ENCODE results near the gene KCNA4.

The KCNA4 gene

DNA sequence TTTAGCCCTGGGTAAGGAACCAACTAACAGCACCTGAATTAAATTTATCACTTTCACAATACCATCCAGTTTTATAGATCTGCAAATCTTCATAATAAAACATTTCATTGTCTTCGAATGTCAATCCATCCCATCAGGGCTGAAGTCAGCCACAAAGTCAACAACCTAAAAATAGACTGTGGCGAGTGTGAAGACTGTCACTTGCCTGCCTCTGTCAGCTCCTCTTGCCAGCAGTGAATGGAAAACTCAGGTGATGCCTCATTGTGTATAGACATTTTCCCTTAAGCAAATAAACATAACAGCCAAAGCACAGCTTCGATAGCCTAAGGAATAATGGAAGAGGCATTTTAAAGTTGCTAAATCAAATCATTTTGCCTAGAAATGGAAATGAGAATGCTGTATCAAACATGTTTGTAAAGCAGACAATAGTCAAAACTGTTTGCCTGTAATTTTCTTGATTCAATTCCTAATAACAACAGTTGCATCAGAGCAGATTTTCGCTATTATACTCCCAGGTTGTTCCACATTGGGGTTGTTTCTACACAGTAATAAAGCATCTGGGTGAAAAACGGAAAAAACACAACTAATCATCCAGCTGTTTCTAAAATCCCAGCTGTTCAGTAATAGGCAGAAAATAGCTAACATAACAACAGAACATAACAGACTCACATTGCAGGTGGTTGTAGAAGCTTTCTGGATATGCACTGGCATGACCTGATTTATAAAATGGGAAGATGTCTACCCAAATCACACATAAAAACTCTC is 15.7 kb downstream of the KCNA4 start:
- H3K4me1 ChIP-seq (ENCODE audit: control insufficient read depth, low read depth, low read length), result peaks cover 8% of the 10 kb centered on the region
- H3K4me2 ChIP-seq (ENCODE audit: low read length), result no peak overlapping the region
- no peak overlapping the region for H2BK120ac ChIP-seq (ENCODE audit: low read depth, low read length)
- no peak overlapping the region for H2AK5ac ChIP-seq (ENCODE audit: low read length)
- H3K27me3 ChIP-seq (ENCODE audit: insufficient read depth, low read length, poor library complexity), result no peaks in the 10 kb centered on the region
- no peak overlapping the region for H3K23ac ChIP-seq (ENCODE audit: low read length)
- 100% methylated on average over 1 of the region's 5 CpGs for WGBS (ENCODE audit: extremely low coverage, insufficient coverage, low lambda C conversion rate)
- no peak overlapping the region for H3K27ac ChIP-seq (ENCODE audit: low read depth, low read length)
- H3K36me3 ChIP-seq (ENCODE audit: control insufficient read depth, insufficient read depth, low read length), result no peaks in the 10 kb centered on the region
- H3K4ac ChIP-seq (ENCODE audit: low read depth, low read length), result no peak overlapping the region
- DNase-seq, result peak; percentile 15
- no peak overlapping the region for H4K5ac ChIP-seq (ENCODE audit: low read length)
- H3K18ac ChIP-seq (ENCODE audit: low read length), result no peak overlapping the region
- H3K79me1 ChIP-seq (ENCODE audit: low read length), result no peaks in the 10 kb centered on the region
- H2BK15ac ChIP-seq (replicated peaks; ENCODE audit: low read depth), result no peak overlapping the region
- H3K79me2 ChIP-seq (ENCODE audit: control insufficient read depth, insufficient read depth, low read length), result no peaks in the 10 kb centered on the region
- no peak overlapping the region for H3K56ac ChIP-seq (ENCODE audit: low read length)
- H3K9ac ChIP-seq (ENCODE audit: low read length), result no peak overlapping the region
- no peak overlapping the region for H2BK5ac ChIP-seq (ENCODE audit: low read length)
- H4K8ac ChIP-seq (ENCODE audit: low read depth, low read length), result no peak overlapping the region
- no peak overlapping the region for H3K4me3 ChIP-seq (ENCODE audit: low read length)

DNA sequence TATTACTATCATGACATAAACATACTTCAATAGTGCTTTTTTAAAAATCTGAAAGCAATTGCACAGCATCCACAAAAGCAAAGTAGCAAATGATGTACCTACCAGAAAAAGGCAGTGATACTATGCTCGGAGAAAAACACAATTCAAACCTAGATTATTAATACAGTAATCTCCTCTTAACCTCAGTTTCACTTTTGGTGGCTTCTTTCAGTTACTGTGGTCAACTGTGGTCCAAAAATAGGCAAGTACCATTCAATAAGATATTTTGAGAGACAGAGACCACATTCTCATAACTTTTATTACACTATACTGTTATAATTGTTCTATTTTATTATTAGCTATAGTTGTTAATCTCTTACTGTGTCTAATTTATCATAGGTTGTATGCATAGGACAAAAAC is 20.8 kb downstream of the KCNA4 start:
- H3K27ac ChIP-seq (ENCODE audit: low read depth, low read length), result no peak overlapping the region
- no CpG with 5 or more reads among the region's 1 CpG for WGBS (ENCODE audit: extremely low coverage, insufficient coverage, low lambda C conversion rate)
- no peak overlapping the region for H3K4me2 ChIP-seq (ENCODE audit: low read length)
- no peak overlapping the region for H3K4me3 ChIP-seq (ENCODE audit: low read length)
- H3K79me2 ChIP-seq (ENCODE audit: control insufficient read depth, insufficient read depth, low read length), result no peaks in the 10 kb centered on the region
- no peaks in the 10 kb centered on the region for H3K27me3 ChIP-seq (ENCODE audit: insufficient read depth, low read length, poor library complexity)
- H3K9ac ChIP-seq (ENCODE audit: low read length), result no peak overlapping the region
- H3K4me1 ChIP-seq (ENCODE audit: control insufficient read depth, low read depth, low read length), result no peaks in the 10 kb centered on the region
- DNase-seq, result no peak
- no peak overlapping the region for H4K8ac ChIP-seq (ENCODE audit: low read depth, low read length)
- H3K18ac ChIP-seq (ENCODE audit: low read length), result no peak overlapping the region
- H2BK120ac ChIP-seq (ENCODE audit: low read depth, low read length), result no peak overlapping the region
- H3K23ac ChIP-seq (ENCODE audit: low read length), result no peak overlapping the region
- H2BK15ac ChIP-seq (replicated peaks; ENCODE audit: low read depth), result no peak overlapping the region
- no peaks in the 10 kb centered on the region for H3K79me1 ChIP-seq (ENCODE audit: low read length)
- no peak overlapping the region for H3K56ac ChIP-seq (ENCODE audit: low read length)
- H2BK5ac ChIP-seq (ENCODE audit: low read length), result no peak overlapping the region
- H2AK5ac ChIP-seq (ENCODE audit: low read length), result no peak overlapping the region
- H3K4ac ChIP-seq (ENCODE audit: low read depth, low read length), result no peak overlapping the region
- no peaks in the 10 kb centered on the region for H3K36me3 ChIP-seq (ENCODE audit: control insufficient read depth, insufficient read depth, low read length)
- no peak overlapping the region for H4K5ac ChIP-seq (ENCODE audit: low read length)

GRCh38 chr11:29989174-29989970 is 27.5 kb downstream of the KCNA4 start:
- H3K4ac ChIP-seq (ENCODE audit: low read depth, low read length), result no peak overlapping the region
- no peak overlapping the region for H3K27ac ChIP-seq (ENCODE audit: low read depth, low read length)
- no peak overlapping the region for H3K23ac ChIP-seq (ENCODE audit: low read length)
- no peaks in the 10 kb centered on the region for H3K36me3 ChIP-seq (ENCODE audit: control insufficient read depth, insufficient read depth, low read length)
- no peak overlapping the region for H3K18ac ChIP-seq (ENCODE audit: low read length)
- H2AK5ac ChIP-seq (ENCODE audit: low read length), result no peak overlapping the region
- H3K4me1 ChIP-seq (ENCODE audit: control insufficient read depth, low read depth, low read length), result no peaks in the 10 kb centered on the region
- H3K9ac ChIP-seq (ENCODE audit: low read length), result no peak overlapping the region
- no peak overlapping the region for H4K5ac ChIP-seq (ENCODE audit: low read length)
- H3K4me2 ChIP-seq (ENCODE audit: low read length), result no peak overlapping the region
- H4K8ac ChIP-seq (ENCODE audit: low read depth, low read length), result no peak overlapping the region
- no peak overlapping the region for H2BK15ac ChIP-seq (replicated peaks; ENCODE audit: low read depth)
- no peak overlapping the region for H3K56ac ChIP-seq (ENCODE audit: low read length)
- H3K4me3 ChIP-seq (ENCODE audit: low read length), result no peak overlapping the region
- H3K79me1 ChIP-seq (ENCODE audit: low read length), result no peaks in the 10 kb centered on the region
- no peak overlapping the region for H2BK5ac ChIP-seq (ENCODE audit: low read length)
- no peaks in the 10 kb centered on the region for H3K27me3 ChIP-seq (ENCODE audit: insufficient read depth, low read length, poor library complexity)
- no CpG with 5 or more reads among the region's 1 CpG for WGBS (ENCODE audit: extremely low coverage, insufficient coverage, low lambda C conversion rate)
- H3K79me2 ChIP-seq (ENCODE audit: control insufficient read depth, insufficient read depth, low read length), result no peaks in the 10 kb centered on the region
- DNase-seq, result no peak
- no peak overlapping the region for H2BK120ac ChIP-seq (ENCODE audit: low read depth, low read length)

DNA sequence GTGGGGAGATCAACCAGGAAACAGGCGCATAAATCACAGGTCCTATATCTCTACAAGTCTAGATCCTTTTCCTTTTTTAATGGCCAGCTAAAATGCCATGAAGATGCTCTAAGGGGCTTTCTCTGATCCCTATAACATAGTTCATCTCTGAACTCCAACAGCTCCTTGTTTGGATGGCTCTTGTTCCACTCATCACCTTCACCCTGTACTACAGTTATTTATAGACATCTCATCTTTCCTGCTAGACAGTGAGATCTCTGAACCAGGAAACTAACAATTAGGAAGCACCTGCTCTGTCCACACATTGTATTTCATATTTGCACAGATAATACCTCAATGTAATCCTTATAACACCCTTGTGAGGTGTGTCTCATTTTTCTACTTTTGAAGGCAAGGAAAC is 31.6 kb downstream of the KCNA4 start:
- H3K36me3 ChIP-seq (ENCODE audit: control insufficient read depth, insufficient read depth, low read length), result no peaks in the 10 kb centered on the region
- H2BK5ac ChIP-seq (ENCODE audit: low read length), result no peak overlapping the region
- H3K23ac ChIP-seq (ENCODE audit: low read length), result no peak overlapping the region
- H2BK120ac ChIP-seq (ENCODE audit: low read depth, low read length), result no peak overlapping the region
- H3K4ac ChIP-seq (ENCODE audit: low read depth, low read length), result no peak overlapping the region
- DNase-seq, result no peak
- no peak overlapping the region for H2BK15ac ChIP-seq (replicated peaks; ENCODE audit: low read depth)
- H3K4me1 ChIP-seq (ENCODE audit: control insufficient read depth, low read depth, low read length), result peaks cover 3% of the 10 kb centered on the region
- no peaks in the 10 kb centered on the region for H3K79me2 ChIP-seq (ENCODE audit: control insufficient read depth, insufficient read depth, low read length)
- no peaks in the 10 kb centered on the region for H3K79me1 ChIP-seq (ENCODE audit: low read length)
- H3K27ac ChIP-seq (ENCODE audit: low read depth, low read length), result no peak overlapping the region
- H3K4me3 ChIP-seq (ENCODE audit: low read length), result no peak overlapping the region
- no peak overlapping the region for H2AK5ac ChIP-seq (ENCODE audit: low read length)
- no peak overlapping the region for H3K18ac ChIP-seq (ENCODE audit: low read length)
- no peak overlapping the region for H3K56ac ChIP-seq (ENCODE audit: low read length)
- WGBS (ENCODE audit: extremely low coverage, insufficient coverage, low lambda C conversion rate), result no CpG with 5 or more reads among the region's 1 CpG
- no peak overlapping the region for H3K9ac ChIP-seq (ENCODE audit: low read length)
- no peaks in the 10 kb centered on the region for H3K27me3 ChIP-seq (ENCODE audit: insufficient read depth, low read length, poor library complexity)
- no peak overlapping the region for H3K4me2 ChIP-seq (ENCODE audit: low read length)
- no peak overlapping the region for H4K8ac ChIP-seq (ENCODE audit: low read depth, low read length)
- H4K5ac ChIP-seq (ENCODE audit: low read length), result no peak overlapping the region

DNA sequence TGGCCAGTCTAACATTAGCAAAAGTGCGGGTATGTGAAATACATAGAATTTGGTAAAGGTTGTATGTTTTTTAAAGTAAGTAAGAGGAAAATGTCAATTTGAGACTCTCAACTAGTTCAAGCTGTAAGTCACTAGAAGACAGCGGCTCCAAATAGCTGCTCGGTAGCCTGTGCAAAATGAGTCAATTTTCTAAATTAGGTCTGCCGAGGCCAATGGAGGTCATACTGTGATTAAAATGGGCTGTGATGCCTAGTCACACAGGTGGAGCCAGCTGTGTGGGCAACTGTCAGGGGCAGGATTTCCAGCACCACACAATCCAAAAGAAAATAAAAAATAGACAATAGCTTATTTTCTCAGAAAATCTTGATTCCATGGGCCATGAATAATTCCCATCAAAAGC is 32.3 kb downstream of the KCNA4 start:
- Histone ChIP-seq H2BK15ac (replicated peaks; ENCODE audit: low read depth) (no peak overlapping the region), H3K18ac (ENCODE audit: low read length) (no peak overlapping the region), H3K79me2 (ENCODE audit: control insufficient read depth, insufficient read depth, low read length) (no peaks in the 10 kb centered on the region), H2AK5ac (ENCODE audit: low read length) (no peak overlapping the region), H3K23ac (ENCODE audit: low read length) (no peak overlapping the region), H3K4me2 (ENCODE audit: low read length) (no peak overlapping the region), H4K5ac (ENCODE audit: low read length) (no peak overlapping the region), H3K4me1 (ENCODE audit: control insufficient read depth, low read depth, low read length) (peaks cover 3% of the 10 kb centered on the region), H3K4me3 (ENCODE audit: low read length) (no peak overlapping the region), H3K79me1 (ENCODE audit: low read length) (no peaks in the 10 kb centered on the region), H2BK5ac (ENCODE audit: low read length) (no peak overlapping the region), H3K9ac (ENCODE audit: low read length) (no peak overlapping the region), H3K27ac (ENCODE audit: low read depth, low read length) (no peak overlapping the region), H3K56ac (ENCODE audit: low read length) (no peak overlapping the region), H3K36me3 (ENCODE audit: control insufficient read depth, insufficient read depth, low read length) (no peaks in the 10 kb centered on the region), H4K8ac (ENCODE audit: low read depth, low read length) (no peak overlapping the region), H2BK120ac (ENCODE audit: low read depth, low read length) (no peak overlapping the region), H3K27me3 (ENCODE audit: insufficient read depth, low read length, poor library complexity) (no peaks in the 10 kb centered on the region), H3K4ac (ENCODE audit: low read depth, low read length) (no peak overlapping the region)
- no peak for DNase-seq
- 100% methylated on average over 1 of the region's 4 CpGs for WGBS (ENCODE audit: extremely low coverage, insufficient coverage, low lambda C conversion rate)
